Fibroblast of skin of right biceps (primary cell): ENCODE data around the gene UBQLN1.
"Not testable (repeated sequence)": the region's sequence is repeated elsewhere in the genome, so short reads cannot be mapped to it uniquely, and the experiment has no call there.

ENCODE experiments used
- DNase-seq: peaks from one replicate; pipeline ENCODE4 v3.0.0-alpha.2; 2013

UBQLN1 gene

DNA sequence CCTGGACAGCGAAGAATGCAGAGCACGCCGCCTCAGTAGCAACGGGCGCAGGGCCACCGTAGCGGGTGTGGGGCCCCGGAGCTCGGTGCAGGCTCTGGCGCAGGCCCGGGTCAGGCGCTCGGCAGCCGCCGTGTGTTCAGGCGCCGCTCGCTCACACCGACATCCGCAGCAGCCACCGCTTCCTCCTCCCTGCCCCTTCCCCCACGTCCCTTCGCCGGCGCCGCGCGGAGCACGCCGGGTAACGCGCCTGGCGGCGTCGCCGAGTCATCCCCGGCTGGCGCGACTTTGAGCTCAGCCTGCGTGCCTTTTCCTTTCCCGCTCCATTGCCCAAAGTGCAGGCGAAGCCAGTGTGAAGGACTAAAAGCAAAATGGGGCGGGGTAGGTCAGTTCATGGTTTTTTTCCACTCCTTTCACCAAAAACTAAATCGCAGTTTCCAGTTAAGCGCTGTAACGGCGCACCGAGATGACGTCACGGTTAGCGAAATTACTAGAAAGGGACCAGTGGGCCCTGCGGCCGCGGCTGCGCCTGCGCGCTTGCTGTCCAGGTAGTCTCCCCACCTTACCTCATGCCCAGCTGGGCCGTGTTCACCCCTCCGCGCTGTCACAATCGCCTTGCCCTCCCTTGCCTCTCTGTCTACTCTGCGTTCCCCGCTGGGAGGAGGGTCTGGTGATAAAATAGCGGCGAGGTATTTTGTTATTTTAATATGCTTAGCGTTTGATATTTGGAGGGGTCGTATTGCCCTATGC lies at the start of gene UBQLN1:
Gene UBQLN1 (minus strand): TSS at position 191 of the 747 bp plus-strand sequence. CDS start 279 bp downstream, outside the sequence.
- DNase-seq: peak; percentile 92

DNA sequence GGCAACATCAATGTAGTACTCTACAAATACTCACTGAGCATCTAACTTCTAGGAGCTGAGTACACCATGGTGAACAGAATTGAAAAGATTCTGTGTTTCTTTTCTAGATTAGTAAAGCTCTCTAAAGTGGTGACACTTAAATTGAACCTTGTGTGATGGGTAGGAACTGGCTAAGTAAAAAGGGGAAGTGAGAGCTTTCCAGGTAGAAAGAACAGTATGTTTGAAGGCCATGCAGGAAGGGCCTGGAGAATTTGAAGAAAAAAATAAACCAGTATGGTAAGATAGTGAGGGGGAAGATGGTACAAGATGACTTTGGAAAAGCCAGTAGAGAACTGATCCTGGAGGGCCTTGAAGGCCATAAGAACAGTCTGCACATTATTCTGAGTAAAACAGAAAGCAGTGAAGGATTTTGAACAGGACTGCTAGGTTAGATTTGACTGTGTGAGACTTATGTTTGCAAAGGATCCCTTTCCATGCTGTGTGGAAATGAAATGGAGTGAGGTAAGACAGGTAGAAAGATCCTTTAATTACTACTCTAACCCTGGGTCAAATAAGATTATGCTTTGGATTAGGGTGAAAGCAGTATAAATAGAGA lies 46.7 kb upstream of the UBQLN1 start:
- DNase-seq: no peak

DNA sequence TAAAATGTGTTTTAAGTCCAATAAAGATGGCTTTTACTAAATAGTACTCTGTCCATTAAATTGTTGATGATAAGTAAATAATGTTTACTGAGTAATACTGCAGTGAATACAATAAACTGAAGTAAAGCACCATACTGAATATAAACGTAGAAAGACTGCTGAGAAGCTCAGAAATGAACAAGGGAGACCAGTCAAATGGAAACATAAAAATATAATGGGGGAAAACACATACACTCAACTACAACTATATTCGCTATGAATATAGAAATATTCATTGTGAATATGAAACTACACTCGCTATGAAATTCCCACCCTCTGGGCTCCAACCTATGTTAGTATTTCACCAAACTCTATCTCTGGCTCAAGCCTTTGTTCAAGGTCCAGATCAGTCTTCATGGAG lies 41.9 kb upstream of the UBQLN1 start:
- DNase-seq: no peak

DNA sequence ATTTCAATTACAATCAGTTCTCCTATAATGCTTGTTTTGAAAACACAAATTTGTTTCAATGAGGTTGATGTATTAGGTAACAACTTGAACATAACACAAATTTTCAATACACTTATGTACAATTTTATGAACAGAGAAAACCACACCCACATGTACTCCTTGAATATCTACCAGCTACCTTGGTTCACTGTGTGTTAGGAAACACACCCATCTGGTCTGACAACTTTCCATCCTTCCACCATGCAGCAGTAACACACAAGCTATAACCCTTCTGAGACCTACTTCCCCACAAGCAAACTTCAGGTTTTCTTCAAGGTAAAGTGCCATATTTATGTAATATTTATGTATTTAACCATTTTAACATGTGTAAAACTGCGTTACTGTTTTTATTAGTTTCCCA lies 36.4 kb upstream of the UBQLN1 start:
- DNase-seq: no peak

DNA sequence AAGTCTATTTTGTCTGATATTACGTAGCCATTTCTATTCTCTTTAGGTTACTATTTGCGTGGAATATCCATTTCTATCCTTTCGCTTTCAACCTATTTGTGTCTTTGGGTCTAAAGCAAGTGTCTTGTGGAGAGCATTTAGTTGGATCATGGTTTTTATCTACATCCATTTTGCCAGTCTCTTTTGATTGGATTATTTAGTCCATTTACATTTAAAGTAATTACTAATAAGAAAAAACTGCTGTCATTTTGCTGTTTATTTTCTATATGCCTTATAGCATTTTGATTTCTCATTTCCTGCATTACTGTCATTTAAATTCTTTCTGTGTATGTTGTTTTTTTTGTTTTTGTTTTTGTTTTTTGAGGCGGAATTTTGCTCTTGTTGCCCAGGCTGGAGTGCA lies 26.0 kb upstream of the UBQLN1 start:
- DNase-seq: no peak

DNA sequence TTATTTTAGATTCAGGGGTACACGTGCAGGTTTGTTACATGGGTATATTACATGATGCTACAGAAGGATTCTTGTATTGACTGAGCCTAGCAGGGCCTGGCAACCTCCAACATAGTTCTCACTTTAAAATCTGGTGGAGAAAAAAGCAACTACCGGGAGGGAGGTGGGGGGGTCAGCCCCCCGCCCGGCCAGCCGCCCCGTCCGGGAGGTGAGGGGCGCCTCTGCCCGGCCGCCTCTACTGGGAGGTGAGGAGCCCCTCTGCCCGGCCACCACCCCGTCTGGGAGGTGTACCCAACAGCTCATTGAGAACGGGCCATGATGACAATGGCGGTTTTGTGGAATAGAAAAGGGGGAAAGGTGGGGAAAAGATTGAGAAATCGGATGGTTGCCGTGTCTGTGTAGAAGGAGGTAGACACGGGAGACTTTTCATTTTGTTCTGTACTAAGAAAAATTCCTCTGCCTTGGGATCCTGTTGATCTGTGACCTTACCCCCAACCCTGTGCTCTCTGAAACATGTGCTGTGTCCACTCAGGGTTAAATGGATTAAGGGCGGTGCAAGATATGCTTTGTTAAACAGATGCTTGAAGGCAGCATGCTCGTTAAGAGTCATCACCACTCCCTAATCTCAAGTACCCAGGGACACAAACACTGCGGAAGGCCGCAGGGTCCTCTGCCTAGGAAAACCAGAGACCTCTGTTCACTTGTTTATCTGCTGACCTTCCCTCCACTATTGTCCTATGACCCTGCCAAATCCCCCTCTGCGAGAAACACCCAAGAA lies 21.0 kb upstream of the UBQLN1 start:
- not testable (repeated sequence) for DNase-seq

DNA sequence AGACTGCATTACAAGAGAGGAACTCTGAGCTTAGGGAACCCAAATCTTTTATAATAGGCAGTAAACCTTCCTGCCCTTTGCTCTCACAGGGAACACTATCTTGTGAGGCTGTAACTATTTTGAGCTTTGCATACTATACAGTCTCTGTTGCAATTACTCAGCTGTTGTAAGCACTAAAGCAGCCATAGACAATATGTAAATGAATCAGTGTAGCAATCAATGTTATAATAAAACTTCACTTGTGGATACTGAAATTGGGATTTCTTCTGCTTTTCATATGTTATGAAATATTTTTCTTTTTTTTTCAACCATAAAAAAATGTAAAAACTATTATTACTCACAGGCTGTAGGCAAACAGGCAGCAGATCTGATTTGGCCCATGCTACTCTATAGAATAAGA lies 16.7 kb upstream of the UBQLN1 start:
- no peak for DNase-seq

DNA sequence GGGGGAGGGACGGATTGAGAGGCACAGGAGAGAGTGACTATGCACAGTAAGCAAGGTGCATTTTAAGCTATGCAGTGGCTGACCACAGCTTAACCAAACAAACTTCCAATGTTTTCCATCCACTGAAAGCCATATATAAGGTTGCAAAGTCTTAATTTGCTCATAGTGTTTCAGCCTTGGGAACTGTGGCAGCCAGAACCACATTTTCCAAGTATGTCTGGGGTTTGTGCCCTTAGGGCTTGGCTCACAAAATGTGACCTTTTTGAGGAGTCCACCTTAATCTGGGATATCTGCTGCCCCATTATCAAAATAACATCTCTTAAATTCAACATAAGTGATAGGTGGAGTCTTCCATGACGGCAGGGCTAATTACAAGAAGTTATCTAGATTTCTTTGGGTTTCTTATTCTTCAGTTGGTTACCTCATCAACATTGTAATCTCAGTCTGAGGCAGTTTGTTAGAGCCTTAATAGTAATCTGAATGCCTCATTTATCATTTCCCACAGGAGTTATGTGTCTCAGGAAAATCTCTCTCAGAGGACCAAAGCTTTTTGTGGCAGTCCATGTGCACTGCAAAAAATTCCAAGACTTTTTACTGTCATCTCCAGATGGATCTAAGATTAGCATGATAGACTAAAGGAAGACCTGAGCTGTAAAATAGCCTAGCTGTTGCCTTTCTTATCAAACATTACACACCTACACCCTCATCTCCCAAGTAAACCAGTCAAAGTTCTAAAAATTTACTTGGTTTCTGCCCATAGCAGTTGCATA lies 15.2 kb upstream of the UBQLN1 start:
- no peak for DNase-seq

DNA sequence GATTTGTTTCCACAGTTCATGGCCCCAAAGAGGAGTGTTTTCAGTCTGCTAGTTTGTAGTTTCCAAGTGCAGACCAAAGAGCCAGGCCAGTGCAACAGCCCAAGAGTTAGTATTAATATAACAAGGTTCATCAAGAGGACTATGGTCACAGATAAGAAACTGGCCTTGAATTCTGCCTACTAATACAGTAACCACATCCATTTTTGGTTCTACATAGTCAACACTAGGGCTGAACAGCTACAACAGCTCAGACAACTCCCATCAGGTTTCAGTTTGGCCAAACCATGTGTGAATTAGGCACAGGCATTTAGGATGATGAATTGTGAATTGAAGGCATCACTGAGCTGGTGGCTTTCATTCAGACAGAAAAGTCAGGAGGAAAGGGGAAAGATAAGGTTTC lies 13.8 kb upstream of the UBQLN1 start:
- no peak for DNase-seq

DNA sequence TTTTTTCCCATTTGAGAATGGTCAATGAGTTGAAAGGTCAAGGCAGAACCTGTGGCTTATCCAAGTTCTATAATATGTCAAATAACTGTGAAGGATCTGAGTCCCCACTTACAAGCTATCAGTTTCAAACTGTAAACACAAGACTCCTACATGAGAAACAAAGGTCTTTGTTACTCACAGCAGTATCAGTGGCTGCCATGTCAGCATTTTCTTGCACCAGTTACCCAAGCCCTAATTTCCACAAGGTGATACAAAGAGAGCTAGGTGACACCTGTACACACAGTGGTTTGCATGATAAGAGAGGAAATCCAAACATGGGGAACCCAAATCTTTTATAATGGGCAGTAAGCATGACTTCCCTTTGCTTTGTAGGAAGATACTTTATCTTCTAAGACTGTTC lies 8.0 kb upstream of the UBQLN1 start:
- DNase-seq: no peak

DNA sequence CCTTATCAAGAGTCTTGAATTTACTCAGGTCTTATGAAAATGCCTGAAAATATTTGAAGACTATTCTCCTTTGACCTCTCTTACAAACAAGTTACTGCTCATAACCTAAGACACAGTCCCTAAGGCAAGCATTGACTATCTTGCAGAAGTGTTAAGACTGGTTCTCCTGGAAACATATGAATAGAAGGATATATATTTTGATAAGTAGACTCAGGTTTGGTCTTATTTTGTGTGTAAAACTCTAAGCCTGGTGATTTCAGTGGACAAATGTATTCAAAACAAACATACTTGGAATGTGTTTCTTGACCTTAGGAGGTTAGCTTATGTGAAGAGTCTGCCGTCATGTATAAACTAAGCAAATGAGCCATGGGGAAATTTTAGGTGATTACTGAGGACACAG lies 7.5 kb upstream of the UBQLN1 start:
- DNase-seq: no peak

DNA sequence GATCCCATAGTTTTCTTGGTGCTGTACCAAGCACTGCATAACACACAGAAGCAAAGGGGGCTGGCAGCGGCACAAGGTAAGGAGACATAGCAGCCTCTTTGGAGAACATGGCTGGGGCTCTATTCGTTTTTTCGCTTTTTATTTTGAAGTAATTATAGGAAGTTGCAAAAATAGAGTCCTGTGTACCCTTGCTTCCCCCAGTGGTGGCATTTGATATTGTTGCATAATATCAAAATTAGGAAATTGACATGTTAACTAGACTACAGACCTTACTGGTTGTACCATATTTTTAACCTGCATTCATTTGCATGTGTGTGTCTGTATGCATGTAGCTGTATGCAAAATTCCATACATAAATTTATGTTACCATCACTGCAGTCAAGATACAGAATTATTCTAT lies 6.6 kb upstream of the UBQLN1 start:
- no peak for DNase-seq

DNA sequence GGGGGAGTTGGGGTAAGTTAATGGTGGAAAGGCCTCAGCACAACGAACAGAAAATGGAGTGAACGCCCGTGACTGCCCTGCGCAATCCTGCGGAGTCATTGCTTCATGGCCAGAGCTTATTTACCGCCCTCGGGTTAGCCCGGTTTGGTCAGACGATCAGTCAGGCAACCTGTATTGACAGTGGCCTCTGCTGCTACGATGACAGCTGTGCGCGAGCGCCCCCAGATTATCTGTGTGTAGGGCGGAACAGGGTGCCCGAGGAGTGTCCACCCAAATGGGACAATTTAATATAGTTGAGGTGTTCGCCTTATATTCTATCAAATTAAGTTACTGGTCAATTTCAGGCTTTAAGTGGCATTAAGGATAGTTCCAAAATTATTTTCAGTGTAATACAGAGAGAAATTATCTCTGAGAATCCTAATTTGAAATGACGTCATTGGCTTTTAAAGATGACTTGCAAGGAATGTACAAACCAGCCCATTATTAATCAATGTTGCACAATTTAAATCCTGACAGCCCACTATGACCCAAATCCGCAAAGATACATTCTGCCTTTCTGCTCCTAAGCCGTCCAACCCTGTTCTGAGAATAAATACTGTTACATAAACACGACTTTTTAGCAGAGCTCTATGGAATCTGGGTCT lies 879 bp upstream of the UBQLN1 start:
- peak; percentile 38 for DNase-seq

DNA sequence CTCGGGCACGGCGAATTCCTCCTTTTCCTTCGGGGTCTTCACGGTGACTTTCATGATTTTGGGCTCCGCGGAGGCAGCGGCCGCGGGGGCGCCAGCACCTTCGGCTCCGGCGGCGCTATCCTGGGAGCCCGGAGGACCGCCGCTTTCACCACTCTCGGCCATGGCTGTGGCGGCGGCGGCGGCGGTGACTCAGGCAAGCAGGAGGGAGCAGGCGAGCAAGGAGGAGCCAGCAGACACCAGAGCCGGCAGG lies 315 bp downstream of the UBQLN1 start:
- peak; percentile 81 for DNase-seq

DNA sequence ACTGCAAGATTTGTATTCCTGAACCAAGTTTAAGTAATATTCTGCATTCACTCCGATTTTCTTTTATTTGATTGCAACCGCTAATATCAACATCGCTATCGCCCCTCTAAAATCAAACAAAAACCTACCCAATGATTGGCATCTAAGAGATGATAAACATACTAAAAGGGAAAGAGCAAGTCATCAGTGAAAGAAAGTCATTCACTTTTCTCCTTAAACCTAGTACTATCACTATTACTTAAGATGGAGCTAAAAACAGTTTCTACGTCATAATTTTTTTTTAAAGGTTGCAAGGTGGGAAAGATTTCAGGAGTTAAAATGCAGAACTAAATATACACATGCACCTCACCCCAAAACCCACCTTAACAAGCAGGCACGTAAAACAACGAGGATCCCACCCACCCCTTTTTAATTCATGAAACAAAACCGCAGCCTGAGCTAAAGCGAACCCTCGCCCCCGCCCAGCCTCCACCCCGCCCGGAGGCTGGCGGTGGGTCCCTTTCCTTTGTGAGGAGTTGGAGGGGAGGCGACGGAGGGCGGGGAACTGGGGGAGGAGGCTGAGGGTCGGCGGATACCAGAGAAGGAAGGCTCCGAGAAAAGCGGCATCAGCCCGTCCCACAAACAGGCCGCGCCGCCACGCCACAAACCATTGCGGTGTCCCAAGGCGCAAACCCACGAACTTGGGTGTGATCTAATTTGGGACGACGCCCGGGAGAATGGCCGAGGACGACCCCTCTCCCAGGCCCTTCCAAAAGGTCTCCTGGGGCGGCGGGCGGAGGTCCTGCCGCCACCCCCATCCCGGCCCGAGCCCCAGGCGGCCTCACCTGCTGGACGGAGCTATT lies 861 bp downstream of the UBQLN1 start:
- peak; percentile 39 for DNase-seq

DNA sequence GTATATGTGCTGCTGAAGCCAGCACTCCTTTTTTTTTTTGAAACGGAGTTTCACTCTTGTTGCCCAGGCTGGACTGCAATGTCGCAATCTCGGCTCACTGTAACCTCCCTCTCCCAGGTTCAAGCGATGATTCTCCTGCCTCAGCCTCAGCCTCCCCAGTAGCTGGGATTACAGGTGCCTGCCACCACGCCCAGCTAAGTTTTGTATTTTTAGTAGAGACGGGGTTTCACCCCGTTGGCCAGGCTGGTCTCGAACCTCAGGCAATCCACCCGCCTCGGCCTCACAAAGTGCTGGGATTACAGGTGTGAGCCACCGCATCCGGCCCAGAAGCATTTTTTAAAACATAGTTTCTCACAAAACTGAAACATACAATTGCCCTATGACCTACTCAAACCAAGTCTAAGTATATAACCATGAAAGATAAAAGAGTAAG lies 2.5 kb downstream of the UBQLN1 start:
- not testable (repeated sequence) for DNase-seq

DNA sequence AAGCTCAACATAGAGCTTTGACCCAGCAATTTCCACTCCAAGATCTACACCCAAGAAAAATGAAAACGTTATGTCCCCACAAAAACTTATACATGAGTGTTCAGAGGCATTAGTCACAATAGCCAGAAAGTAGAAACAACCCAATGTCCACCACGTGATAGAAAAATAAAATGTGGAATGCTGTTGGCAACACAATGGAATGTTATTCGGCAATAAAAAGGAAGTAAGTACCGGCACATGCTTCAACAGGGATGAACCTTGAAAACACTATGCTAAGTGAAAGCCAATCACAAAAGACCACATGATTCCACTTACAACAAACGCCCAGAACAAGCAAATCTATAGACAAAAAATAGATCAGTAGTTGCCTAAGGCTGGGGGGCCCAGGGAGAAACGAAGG lies 6.0 kb downstream of the UBQLN1 start:
- peak; percentile 58 for DNase-seq

DNA sequence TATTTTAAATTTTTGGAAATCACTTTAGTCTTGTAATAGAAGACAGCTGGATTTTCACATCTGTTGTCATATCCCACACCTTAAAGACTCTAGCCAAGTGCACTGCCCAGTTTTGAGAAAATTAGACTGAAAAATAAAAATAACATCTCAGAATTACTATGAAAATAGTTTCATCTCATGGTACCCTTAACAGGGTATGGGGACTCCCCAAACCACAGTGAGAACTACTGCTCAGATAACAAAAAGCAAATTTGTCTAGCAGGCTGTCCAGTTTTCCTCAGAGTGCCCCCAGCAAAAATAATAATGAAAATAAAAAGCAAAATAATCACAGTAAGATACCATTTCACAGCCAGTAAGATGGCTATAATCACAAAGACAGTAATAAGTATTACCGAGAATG lies 6.5 kb downstream of the UBQLN1 start:
- no peak for DNase-seq

DNA sequence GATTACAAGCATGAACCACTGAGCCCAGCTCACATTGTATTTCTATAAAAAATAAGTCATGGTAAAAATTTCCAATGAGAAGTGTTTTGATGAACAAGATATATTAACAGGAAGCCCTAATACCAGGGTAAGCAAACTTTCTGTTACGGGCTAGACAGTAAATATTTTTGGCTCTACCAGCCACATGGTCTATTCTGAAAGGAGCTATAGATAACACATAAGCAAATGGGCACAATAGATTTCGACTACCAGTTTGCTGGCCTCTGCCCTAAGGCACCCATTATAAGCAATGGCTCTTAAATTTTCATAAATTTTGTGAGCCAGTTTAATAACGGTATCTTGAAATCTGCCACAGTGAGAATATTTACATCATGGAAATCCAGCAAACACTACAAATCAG lies 8.1 kb downstream of the UBQLN1 start:
- no peak for DNase-seq

DNA sequence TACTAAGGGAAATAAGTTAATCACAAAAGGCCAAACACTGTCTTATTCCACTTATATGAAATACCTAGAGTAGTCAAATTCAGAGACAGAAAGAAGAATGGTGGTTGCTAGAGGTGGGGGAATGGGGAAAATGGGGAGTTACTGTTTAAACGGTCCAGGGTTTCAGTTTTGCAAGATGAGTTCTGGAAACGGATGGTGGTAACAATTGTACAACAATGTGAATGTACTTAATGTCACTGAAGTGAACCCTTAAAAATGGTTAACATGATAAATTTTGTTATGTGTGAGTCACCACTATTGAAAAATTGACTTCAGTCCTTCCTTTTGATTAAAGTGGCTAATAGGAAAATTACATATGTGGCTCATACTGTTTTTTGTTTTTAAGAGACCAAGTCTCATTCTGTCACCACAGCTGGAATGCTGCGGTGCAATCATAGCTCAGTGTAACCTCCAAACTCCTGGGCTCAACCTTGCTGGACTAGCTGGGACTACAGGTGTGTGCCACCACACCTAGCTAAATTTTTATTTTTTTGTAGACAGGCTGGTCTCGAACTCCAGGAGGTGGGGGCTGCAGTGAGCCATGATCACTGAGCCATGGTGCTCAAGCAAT lies 8.7 kb downstream of the UBQLN1 start:
- no peak for DNase-seq

DNA sequence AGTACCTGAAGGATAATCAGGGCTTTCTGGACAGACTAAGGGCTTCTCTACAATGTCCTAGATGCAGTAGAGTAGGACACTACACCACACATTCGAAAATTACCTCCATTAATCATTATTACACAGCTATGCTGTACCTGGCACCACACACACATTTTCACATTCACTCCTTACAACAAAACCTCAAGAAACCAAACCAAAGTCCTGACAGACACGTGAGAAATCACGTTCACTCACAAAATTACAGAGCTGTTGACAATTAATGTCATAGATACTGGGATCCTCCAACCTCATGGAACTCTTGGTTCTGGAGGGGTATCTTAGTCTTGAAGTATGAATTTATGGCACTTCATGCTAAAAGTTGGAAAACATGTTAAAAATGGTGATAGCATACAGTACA lies 16.3 kb downstream of the UBQLN1 start:
- DNase-seq: no peak

DNA sequence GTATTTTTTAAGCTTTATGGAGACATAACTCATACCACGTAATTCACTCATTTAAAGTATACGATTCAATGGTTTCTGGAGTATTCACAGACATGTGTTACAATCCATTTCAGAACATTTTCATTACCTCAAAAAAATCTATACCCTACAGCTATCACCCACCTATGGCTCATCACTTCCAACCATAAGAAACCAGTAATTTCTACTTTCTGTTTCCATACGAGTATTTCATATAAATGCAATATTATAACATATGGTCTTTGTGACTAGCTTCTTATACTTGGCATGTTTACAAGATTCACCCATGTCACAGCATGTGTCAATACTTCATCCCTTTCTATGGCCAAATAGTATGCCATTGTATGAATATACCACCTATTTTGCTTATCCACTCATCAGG lies 18.8 kb downstream of the UBQLN1 start:
- DNase-seq: no peak
